Measurements from ENCODE around the gene PPP1R14C. TPM values are rescaled to one million over a fixed set of nuclear protein-coding genes. Genes with fewer than 3 reads are reported as not detected.

The PPP1R14C gene
- total and polyA plus RNA-seq, 10 of the 15 experiments (the other 5 are each of a cell fraction or from before 2014, with no cell fraction given): 0.07 to 1.6 (median 0.13) TPM; not detected in 4

DNA sequence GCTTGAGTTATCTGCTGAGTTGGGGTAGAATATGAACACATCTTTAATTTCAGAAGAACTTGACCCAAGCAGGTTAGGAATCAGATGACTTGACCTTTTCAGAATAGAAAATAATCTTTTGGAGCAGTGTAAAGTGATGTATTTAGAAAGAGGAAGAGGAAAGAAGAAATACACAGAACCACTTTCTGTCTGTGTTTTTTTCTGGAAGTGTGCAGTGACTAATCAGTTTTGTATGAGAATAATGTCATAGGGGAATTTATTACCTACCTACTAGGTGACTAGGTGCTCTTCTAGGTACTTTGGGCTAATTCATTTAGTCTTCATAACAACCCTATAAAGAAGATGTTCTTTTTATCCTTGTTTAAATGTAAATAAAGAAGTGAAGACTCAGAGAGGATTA is 3.0 kb downstream of the PPP1R14C start:
- Histone ChIP-seq H3K79me2 (ENCODE audit: control insufficient read depth, insufficient read depth, low read length) (no peaks in the 10 kb centered on the region), H3K4me2 (ENCODE audit: control insufficient read depth, insufficient read depth) (no peak overlapping the region), H3K4me3 (no peak overlapping the region), H2AFZ (ENCODE audit: control insufficient read depth, low read depth, low read length) (no peak overlapping the region), H3K9ac (ENCODE audit: control insufficient read depth, insufficient read depth, low read length) (no peak overlapping the region), H3K9me3 (replicated peaks; ENCODE audit: control insufficient read depth, insufficient read depth, low read length) (no peaks in the 10 kb centered on the region), H3K36me3 (ENCODE audit: control insufficient read depth in 2 of 2, insufficient read depth in 2 of 2, low read length in 1 of 2) (no peaks in the 10 kb centered on the region), H3K27ac (ENCODE audit: control insufficient read depth, insufficient read depth) (no peak overlapping the region), H4K20me1 (ENCODE audit: control insufficient read depth, insufficient read depth) (no peaks in the 10 kb centered on the region), H3K27me3 (replicated peaks in 1 of 2; ENCODE audit: control insufficient read depth in 2 of 2, insufficient read depth in 2 of 2, low read length in 1 of 2) (peaks cover 4 to 20% of the 10 kb centered on the region in 2 experiments), H3K4me1 (ENCODE audit: control insufficient read depth, insufficient read depth, low read length) (peaks cover 3% of the 10 kb centered on the region; the same call in 1 of the 2 replicates)
- no peak for TF ChIP-seq IRF5 (IDR thresholded peaks at IDR 0.05; ENCODE audit: borderline replicate concordance)
- TF ChIP-seq CHD2 (IDR thresholded peaks at IDR 0.05; ENCODE audit: borderline replicate concordance, low read depth, low read length): no peak
- no peak for TF ChIP-seq MTA2 (IDR thresholded peaks at IDR 0.05; ENCODE audit: low read depth)
- TF ChIP-seq SPI1 (IDR thresholded peaks at IDR 0.05; ENCODE audit: borderline replicate concordance, insufficient read depth, low read depth, low read length): peak; percentile 12; the same call in 1 of the 2 replicates
- TF ChIP-seq, protein P1, sequence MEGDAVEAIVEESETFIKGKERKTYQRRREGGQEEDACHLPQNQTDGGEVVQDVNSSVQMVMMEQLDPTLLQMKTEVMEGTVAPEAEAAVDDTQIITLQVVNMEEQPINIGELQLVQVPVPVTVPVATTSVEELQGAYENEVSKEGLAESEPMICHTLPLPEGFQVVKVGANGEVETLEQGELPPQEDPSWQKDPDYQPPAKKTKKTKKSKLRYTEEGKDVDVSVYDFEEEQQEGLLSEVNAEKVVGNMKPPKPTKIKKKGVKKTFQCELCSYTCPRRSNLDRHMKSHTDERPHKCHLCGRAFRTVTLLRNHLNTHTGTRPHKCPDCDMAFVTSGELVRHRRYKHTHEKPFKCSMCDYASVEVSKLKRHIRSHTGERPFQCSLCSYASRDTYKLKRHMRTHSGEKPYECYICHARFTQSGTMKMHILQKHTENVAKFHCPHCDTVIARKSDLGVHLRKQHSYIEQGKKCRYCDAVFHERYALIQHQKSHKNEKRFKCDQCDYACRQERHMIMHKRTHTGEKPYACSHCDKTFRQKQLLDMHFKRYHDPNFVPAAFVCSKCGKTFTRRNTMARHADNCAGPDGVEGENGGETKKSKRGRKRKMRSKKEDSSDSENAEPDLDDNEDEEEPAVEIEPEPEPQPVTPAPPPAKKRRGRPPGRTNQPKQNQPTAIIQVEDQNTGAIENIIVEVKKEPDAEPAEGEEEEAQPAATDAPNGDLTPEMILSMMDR (IDR thresholded peaks at IDR 0.05 in 2 of 3, conservative IDR thresholded peaks at IDR 0.05 in 1 of 3; ENCODE audit: control insufficient read depth in 2 of 3, extremely low read depth in 1 of 3, insufficient read depth in 1 of 3, low read depth in 3 of 3, low read length in 3 of 3): no peak
- peak in 1 of 2 experiments; percentile 55; a peak in 1 of 4 replicates for TF ChIP-seq ETV6 (conservative IDR thresholded peaks at IDR 0.05 in 1 of 2, IDR thresholded peaks at IDR 0.05 in 1 of 2; ENCODE audit: borderline replicate concordance in 1 of 2, low read depth in 1 of 2)
- TF ChIP-seq NBN (IDR thresholded peaks at IDR 0.05): no peak
- TF ChIP-seq SIX5 (IDR thresholded peaks at IDR 0.05; ENCODE audit: low read depth, low read length, severe bottlenecking): no peak
- ChIA-PET RAD21 (ENCODE audit: unreplicated experiment) (no interaction called here), SMC1A (ENCODE audit: uncharacterized antibody, unreplicated experiment) (interaction anchor here (1.4 kb wide), 1 partner anchor 12 kb away, joined by 4 read pairs; no protein-coding TSS in a partner anchor), POLR2A (no interaction called here), CTCF (interaction anchor here (1.2 to 1.6 kb wide), 2 partner anchors 19 to 65 kb away, joined by 3 read pairs; no protein-coding TSS in a partner anchor)
- BruUV-seq (replicated peaks): no TSS peak
- no peak for FAIRE-seq
- ATAC-seq: peak; percentile 66
- intact Hi-C loops (cut with micrococcal nuclease; ENCODE audit: unreplicated experiment) (no loop called here), in situ Hi-C loops (cut with MboI) (no loop called here)
- no peak for DNase-seq (ENCODE audit: low read depth, low spot score)

Data from GM12878 (cell line).